NCI-H1417 treated with DMSO at 0.1 percent for 48 hours (cell line): ENCODE measurements around the gene PPIP5K1.

Experiments
- DNase-seq: peaks from one replicate; lab custom pipeline; 2025; lab: John Stamatoyannopoulos, UW

PPIP5K1 gene

GRCh38 chr15:43488790-43489189, 101.2 kb downstream of the PPIP5K1 start:
- no peak for DNase-seq

- DNase-seq, result no peak
Measured at GRCh38 chr15:43487271-43487895, 102.6 kb downstream of the PPIP5K1 start.

GRCh38 chr15:43484455-43484854, 105.6 kb downstream of the PPIP5K1 start:
- no peak for DNase-seq
